HG03060 (cell line): ENCODE results near the gene PAFAH1B1.
"Not testable (repeated sequence)": the region's sequence is repeated elsewhere in the genome, so short reads cannot be mapped to it uniquely, and the experiment has no call there.

Experiments
- ATAC-seq: cut with Tn5 transposase; IDR thresholded peaks from one replicate; pipeline ENCODE4 v1.9.1; 2021; ENCODE audit warnings: low read depth, moderate number of reproducible peaks; ENCODE audit not compliant: unreplicated experiment

Gene PAFAH1B1

GRCh38 chr17:2592971-2593820, at the start of gene PAFAH1B1:
Gene PAFAH1B1, plus strand, starts transcription at chr17:2593654. Its CDS starts 44,635 bp downstream, at chr17:2638289.
- peak; percentile 66 for ATAC-seq

- ATAC-seq = no peak
Observed at GRCh38 chr17:2545393-2545792, 48.1 kb upstream of the PAFAH1B1 start.

GRCh38 chr17:2547176-2547575, 46.3 kb upstream of the PAFAH1B1 start:
- no peak for ATAC-seq

GRCh38 chr17:2548026-2548425, 45.4 kb upstream of the PAFAH1B1 start:
- ATAC-seq = not testable (repeated sequence)

GRCh38 chr17:2549392-2550211, 43.9 kb upstream of the PAFAH1B1 start:
- no peak for ATAC-seq

- no peak for ATAC-seq
Observed at GRCh38 chr17:2551493-2551892, 42.0 kb upstream of the PAFAH1B1 start.

GRCh38 chr17:2551928-2552327, 41.5 kb upstream of the PAFAH1B1 start:
- no peak for ATAC-seq

GRCh38 chr17:2560658-2561057, 32.8 kb upstream of the PAFAH1B1 start:
- no peak for ATAC-seq

GRCh38 chr17:2562162-2562858, 31.1 kb upstream of the PAFAH1B1 start:
- no peak for ATAC-seq

GRCh38 chr17:2563061-2563460, 30.4 kb upstream of the PAFAH1B1 start:
- ATAC-seq = no peak

GRCh38 chr17:2563543-2563942, 29.9 kb upstream of the PAFAH1B1 start:
- ATAC-seq = no peak

- no peak for ATAC-seq
Observed at GRCh38 chr17:2564877-2565276, 28.6 kb upstream of the PAFAH1B1 start.

- ATAC-seq = no peak
Observed at GRCh38 chr17:2566056-2566455, 27.4 kb upstream of the PAFAH1B1 start.

GRCh38 chr17:2571523-2572303, 21.7 kb upstream of the PAFAH1B1 start:
- ATAC-seq = peak; percentile 88

- not testable (repeated sequence) for ATAC-seq
Observed at GRCh38 chr17:2572304-2572609, 21.2 kb upstream of the PAFAH1B1 start.

- ATAC-seq = no peak
Observed at GRCh38 chr17:2580151-2580550, 13.3 kb upstream of the PAFAH1B1 start.

GRCh38 chr17:2580661-2581060, 12.8 kb upstream of the PAFAH1B1 start:
- no peak for ATAC-seq

GRCh38 chr17:2582493-2582892, 11.0 kb upstream of the PAFAH1B1 start:
- no peak for ATAC-seq

- no peak for ATAC-seq
Observed at GRCh38 chr17:2591040-2591640, 2.3 kb upstream of the PAFAH1B1 start.
